Kidney epithelial cell (primary cell): ENCODE results near the gene HTRA3. TPM values are rescaled to one million over a fixed set of nuclear protein-coding genes. Genes with fewer than 3 reads are reported as not detected.

Experiments
- DNase-seq: peaks from one replicate; pipeline ENCODE4 v3.0.0-alpha.2; 2010; ENCODE audit warnings: low read depth
- H3K27me3 ChIP-seq: 2 replicates; pipeline ENCODE4 v1.6.0; 2011; ENCODE audit warnings: low read length; ENCODE audit not compliant: control insufficient read depth, insufficient read depth
- H3K36me3 ChIP-seq: 2 replicates; pipeline ENCODE4 v1.5.1; 2011; ENCODE audit warnings: low read length; ENCODE audit not compliant: control insufficient read depth, insufficient read depth
- H3K4me3 ChIP-seq: 2 replicates; pipeline ENCODE4 v1.5.1; 2011; ENCODE audit warnings: low read depth, mild to moderate bottlenecking, control low read depth, low read length
- CTCF ChIP-seq: IDR thresholded peaks from 2 replicates; pipeline ENCODE4 v1.5.1; 2011; ENCODE audit warnings: mild to moderate bottlenecking, moderate library complexity, low read length, control low read depth, inconsistent platforms; ENCODE audit not compliant: insufficient read depth, poor library complexity, severe bottlenecking
- total RNA-seq: library from RNA; depleted of rRNA; stranded (reverse); fragments of >200 nt; gene quantifications from 2 replicates; pipeline ENCODE4 v1.2.3, GENCODE V29; 2015

HTRA3 gene
- total RNA-seq, 1 donor from 2014 or later = 4.7 TPM

GRCh38 chr4:8275548-8275910 lies 6.0 kb downstream of the HTRA3 start:
- peaks cover 15% of the 10 kb centered on the region for H3K27me3 ChIP-seq
- no peak for TF ChIP-seq CTCF
- DNase-seq = no peak
- H3K4me3 ChIP-seq = no peak overlapping the region
- no peaks in the 10 kb centered on the region for H3K36me3 ChIP-seq

GRCh38 chr4:8276358-8277240 lies 7.0 kb downstream of the HTRA3 start:
- Histone ChIP-seq H3K4me3 (no peak overlapping the region), H3K36me3 (no peaks in the 10 kb centered on the region), H3K27me3 (peaks cover 6% of the 10 kb centered on the region)
- DNase-seq = no peak
- TF ChIP-seq CTCF = no peak

GRCh38 chr4:8277356-8278008 lies 7.9 kb downstream of the HTRA3 start:
- Histone ChIP-seq H3K36me3 (no peaks in the 10 kb centered on the region), H3K4me3 (no peak overlapping the region), H3K27me3 (peaks cover 2% of the 10 kb centered on the region)
- no peak for DNase-seq
- TF ChIP-seq CTCF = no peak

- Histone ChIP-seq H3K27me3 (no peaks in the 10 kb centered on the region), H3K36me3 (no peaks in the 10 kb centered on the region), H3K4me3 (no peak overlapping the region)
- TF ChIP-seq CTCF = no peak
- DNase-seq = no peak
Observed at GRCh38 chr4:8278009-8278395, 8.4 kb downstream of the HTRA3 start.

GRCh38 chr4:8278421-8279287 lies 9.1 kb downstream of the HTRA3 start:
- no peak for TF ChIP-seq CTCF
- peak; percentile 32 for DNase-seq
- H3K4me3 ChIP-seq = no peak overlapping the region
- no peaks in the 10 kb centered on the region for H3K36me3 ChIP-seq
- no peaks in the 10 kb centered on the region for H3K27me3 ChIP-seq
